Retina (tissue), 1 donor: Measurements from ENCODE around the gene SFPQ.

Source experiments
- DNase-seq: peaks from one replicate; pipeline ENCODE4 v3.0.0-alpha.2; 2016

The SFPQ gene

GRCh38 chr1:35136780-35137179 is 56.2 kb downstream of the SFPQ start:
- DNase-seq, result no peak
